Neutrophil (primary cell): Measurements from ENCODE around the gene LYSMD2.

ENCODE experiments used
- H3K27ac ChIP-seq: fragments of 200-600 bp; sonication (generic); 2 replicates; pipeline ENCODE4 v1.5.1; 2016; ENCODE audit warnings: mild to moderate bottlenecking, moderate library complexity
- H3K27me3 ChIP-seq: fragments of 200-600 bp; sonication (generic); 2 replicates; pipeline ENCODE4 v1.6.0; 2016; ENCODE audit warnings: mild to moderate bottlenecking
- H3K36me3 ChIP-seq: fragments of 200-600 bp; sonication (generic); 2 replicates; pipeline ENCODE4 v1.5.1; 2017
- H3K4me1 ChIP-seq, 2 experiments: fragments of 200-600 bp in 1 of 2; sonication (generic) in 1 of 2; 1 replicate in 1 of 2; 2 replicates in 1 of 2; pipeline versions ENCODE4 v1.5.1 to v1.6.1; 2013 to 2016; ENCODE audit warnings: low read depth in 1 of 2, low read length in 1 of 2, mild to moderate bottlenecking in 1 of 2, moderate library complexity in 1 of 2; ENCODE audit not compliant: control insufficient read depth in 1 of 2, insufficient read depth in 1 of 2
- H3K4me3 ChIP-seq, 2 experiments: fragments of 200-600 bp in 1 of 2; sonication (generic) in 1 of 2; 1 replicate in 1 of 2; 2 replicates in 1 of 2; pipeline ENCODE4 v1.5.1; 2013 to 2016; ENCODE audit warnings: low read depth in 1 of 2, low read length in 1 of 2, mild to moderate bottlenecking in 1 of 2, moderate library complexity in 1 of 2
- H3K9me3 ChIP-seq: fragments of 200-600 bp; sonication (generic); 2 replicates; pipeline ENCODE4 v1.5.1; 2016
- CTCF ChIP-seq: fragments of 200-600 bp; sonication (generic); IDR thresholded peaks from 2 replicates; pipeline ENCODE4 v1.5.1; 2016; ENCODE audit warnings: antibody characterized with exemption

The LYSMD2 gene

GRCh38 chr15:51714162-51714561 is 23.3 kb downstream of the LYSMD2 start:
- TF ChIP-seq CTCF: no peak
- no peak overlapping the region for H3K27ac ChIP-seq
- no peaks in the 10 kb centered on the region for H3K36me3 ChIP-seq
- no peaks in the 10 kb centered on the region for H3K4me1 ChIP-seq
- H3K4me3 ChIP-seq: no peak overlapping the region
- no peaks in the 10 kb centered on the region for H3K27me3 ChIP-seq
- H3K9me3 ChIP-seq: no peaks in the 10 kb centered on the region

GRCh38 chr15:51709031-51709430 is 28.4 kb downstream of the LYSMD2 start:
- Histone ChIP-seq H3K9me3 (no peaks in the 10 kb centered on the region), H3K4me1 (no peaks in the 10 kb centered on the region), H3K27me3 (no peaks in the 10 kb centered on the region), H3K36me3 (no peaks in the 10 kb centered on the region), H3K4me3 (no peak overlapping the region), H3K27ac (no peak overlapping the region)
- no peak for TF ChIP-seq CTCF

- Histone ChIP-seq H3K36me3 (no peaks in the 10 kb centered on the region), H3K9me3 (no peaks in the 10 kb centered on the region), H3K4me1 (no peaks in the 10 kb centered on the region), H3K27me3 (peaks cover 6% of the 10 kb centered on the region), H3K27ac (no peak overlapping the region), H3K4me3 (no peak overlapping the region)
- TF ChIP-seq CTCF: no peak
These were observed 29.4 kb downstream of the LYSMD2 start for GRCh38 chr15:51708013-51708412.

GRCh38 chr15:51706926-51707608 is 30.4 kb downstream of the LYSMD2 start:
- TF ChIP-seq CTCF: no peak
- Histone ChIP-seq H3K27me3 (peaks cover 8% of the 10 kb centered on the region), H3K36me3 (no peaks in the 10 kb centered on the region), H3K9me3 (no peaks in the 10 kb centered on the region), H3K4me1 (no peaks in the 10 kb centered on the region), H3K27ac (no peak overlapping the region), H3K4me3 (no peak overlapping the region)

GRCh38 chr15:51706291-51706690 is 31.2 kb downstream of the LYSMD2 start:
- H3K27me3 ChIP-seq: peaks cover 12% of the 10 kb centered on the region
- H3K4me3 ChIP-seq: no peak overlapping the region
- no peak for TF ChIP-seq CTCF
- H3K9me3 ChIP-seq: no peaks in the 10 kb centered on the region
- no peaks in the 10 kb centered on the region for H3K36me3 ChIP-seq
- H3K4me1 ChIP-seq: no peaks in the 10 kb centered on the region
- H3K27ac ChIP-seq: no peak overlapping the region

GRCh38 chr15:51702710-51703109 is 34.7 kb downstream of the LYSMD2 start:
- Histone ChIP-seq H3K9me3 (no peaks in the 10 kb centered on the region), H3K4me3 (no peak overlapping the region), H3K27me3 (peaks cover 43% of the 10 kb centered on the region), H3K27ac (no peak overlapping the region), H3K36me3 (no peaks in the 10 kb centered on the region), H3K4me1 (no peaks in the 10 kb centered on the region)
- TF ChIP-seq CTCF: no peak
